ENCODE results near the gene PDE4D.

Gene PDE4D

GRCh38 chr5:59864718-59865117, 28.8 kb downstream of the PDE4D start:
- no peak for DNase-seq (ENCODE audit: low read depth)
- H3K4me3 ChIP-seq (ENCODE audit: low read depth, low read length): no peak overlapping the region
- no peak for TF ChIP-seq CTCF (conservative IDR thresholded peaks at IDR 0.05; ENCODE audit: low read depth, low read length)

GRCh38 chr5:59863777-59864176, 29.7 kb downstream of the PDE4D start:
- no peak for TF ChIP-seq CTCF (conservative IDR thresholded peaks at IDR 0.05; ENCODE audit: low read depth, low read length)
- peak; percentile 44 for DNase-seq (ENCODE audit: low read depth)
- no peak overlapping the region for H3K4me3 ChIP-seq (ENCODE audit: low read depth, low read length)

GRCh38 chr5:59856358-59856757, 37.2 kb downstream of the PDE4D start:
- no peak for DNase-seq (ENCODE audit: low read depth)
- no peak overlapping the region for H3K4me3 ChIP-seq (ENCODE audit: low read depth, low read length)
- no peak for TF ChIP-seq CTCF (conservative IDR thresholded peaks at IDR 0.05; ENCODE audit: low read depth, low read length)

GRCh38 chr5:59850766-59851165, 42.8 kb downstream of the PDE4D start:
- TF ChIP-seq CTCF (conservative IDR thresholded peaks at IDR 0.05; ENCODE audit: low read depth, low read length): no peak
- no peak overlapping the region for H3K4me3 ChIP-seq (ENCODE audit: low read depth, low read length)
- DNase-seq (ENCODE audit: low read depth): no peak

- DNase-seq (ENCODE audit: low read depth): no peak
- TF ChIP-seq CTCF (conservative IDR thresholded peaks at IDR 0.05; ENCODE audit: low read depth, low read length): no peak
- H3K4me3 ChIP-seq (ENCODE audit: low read depth, low read length): no peak overlapping the region
Observed at GRCh38 chr5:59847586-59847985, 45.9 kb downstream of the PDE4D start.

- DNase-seq (ENCODE audit: low read depth): peak; percentile 87
- TF ChIP-seq CTCF (conservative IDR thresholded peaks at IDR 0.05; ENCODE audit: low read depth, low read length): no peak
- H3K4me3 ChIP-seq (ENCODE audit: low read depth, low read length): no peak overlapping the region
Observed at GRCh38 chr5:59845730-59846129, 47.8 kb downstream of the PDE4D start.

- peak; percentile 36 for DNase-seq (ENCODE audit: low read depth)
- H3K4me3 ChIP-seq (ENCODE audit: low read depth, low read length): no peak overlapping the region
- TF ChIP-seq CTCF (conservative IDR thresholded peaks at IDR 0.05; ENCODE audit: low read depth, low read length): no peak
Observed at GRCh38 chr5:59843511-59844213, 49.9 kb downstream of the PDE4D start.
